Measurements from ENCODE around the gene IER3. TPM values are rescaled to one million over a fixed set of nuclear protein-coding genes. Genes with fewer than 3 reads are reported as not detected.

The IER3 gene
- 100 to 1,000 TPM; 295 to 310 TPM for total RNA-seq

- Mint-ChIP-seq H3K36me3 (peaks cover 55% of the 10 kb centered on the region), H3K27ac (peak within 1 kb of the TSS; percentile 98), H3K27me3 (peaks cover 8% of the 10 kb centered on the region), H3K4me1 (peaks cover 61% of the 10 kb centered on the region), H3K4me3 (peak within 1 kb of the TSS; percentile 100), H3K9me3 (peaks cover 2% of the 10 kb centered on the region)
- DNase-seq = peak; percentile 88
These were observed at the start of gene IER3 for GRCh38 chr6:30744054-30744805. IER3 (minus strand) TSS chr6:30744547; CDS start chr6:30744518, 29 bp downstream.

- Mint-ChIP-seq H3K27me3 (no peaks in the 10 kb centered on the region), H3K27ac (peak overlapping the region; percentile 90), H3K36me3 (peaks cover 16% of the 10 kb centered on the region), H3K9me3 (no peaks in the 10 kb centered on the region), H3K4me1 (peaks cover 59% of the 10 kb centered on the region), H3K4me3 (peak overlapping the region; percentile 58)
- DNase-seq = no peak
These were observed 49.3 kb upstream of the IER3 start for GRCh38 chr6:30793521-30794194.

- Mint-ChIP-seq H3K36me3 (peaks cover 17% of the 10 kb centered on the region), H3K27me3 (no peaks in the 10 kb centered on the region), H3K27ac (peak overlapping the region; percentile 80), H3K4me1 (peaks cover 66% of the 10 kb centered on the region), H3K9me3 (no peaks in the 10 kb centered on the region), H3K4me3 (no peak overlapping the region)
- DNase-seq = no peak
These were observed 48.4 kb upstream of the IER3 start for GRCh38 chr6:30792786-30793185.

GRCh38 chr6:30790724-30791383 is 46.5 kb upstream of the IER3 start:
- H3K4me1 Mint-ChIP-seq = peaks cover 77% of the 10 kb centered on the region
- H3K9me3 Mint-ChIP-seq = peaks cover 1% of the 10 kb centered on the region
- peaks cover 18% of the 10 kb centered on the region for H3K36me3 Mint-ChIP-seq
- peak overlapping the region; percentile 61 for H3K4me3 Mint-ChIP-seq
- no peaks in the 10 kb centered on the region for H3K27me3 Mint-ChIP-seq
- peak overlapping the region; percentile 75 for H3K27ac Mint-ChIP-seq
- no peak for DNase-seq

GRCh38 chr6:30789606-30790005 is 45.3 kb upstream of the IER3 start:
- DNase-seq = no peak
- Mint-ChIP-seq H3K9me3 (peaks cover 4% of the 10 kb centered on the region), H3K4me3 (peak overlapping the region; percentile 56), H3K27me3 (no peaks in the 10 kb centered on the region), H3K36me3 (peaks cover 22% of the 10 kb centered on the region), H3K4me1 (peaks cover 77% of the 10 kb centered on the region), H3K27ac (peak overlapping the region; percentile 95)

GRCh38 chr6:30787954-30788353 is 43.6 kb upstream of the IER3 start:
- Mint-ChIP-seq H3K27ac (peak overlapping the region; percentile 95), H3K36me3 (peaks cover 22% of the 10 kb centered on the region), H3K9me3 (peaks cover 4% of the 10 kb centered on the region), H3K4me3 (peak overlapping the region; percentile 53), H3K27me3 (no peaks in the 10 kb centered on the region), H3K4me1 (peaks cover 66% of the 10 kb centered on the region)
- DNase-seq = peak; percentile 66

- no peak for DNase-seq
- Mint-ChIP-seq H3K4me1 (peaks cover 63% of the 10 kb centered on the region), H3K9me3 (peaks cover 4% of the 10 kb centered on the region), H3K36me3 (peaks cover 4% of the 10 kb centered on the region), H3K27ac (peak overlapping the region; percentile 84), H3K4me3 (peak overlapping the region; percentile 66), H3K27me3 (no peaks in the 10 kb centered on the region)
These were observed 38.2 kb upstream of the IER3 start for GRCh38 chr6:30782425-30783014.

GRCh38 chr6:30781743-30782424 is 37.5 kb upstream of the IER3 start:
- Mint-ChIP-seq H3K27ac (peak overlapping the region; percentile 84), H3K4me1 (peaks cover 64% of the 10 kb centered on the region), H3K36me3 (peaks cover 4% of the 10 kb centered on the region), H3K9me3 (peaks cover 4% of the 10 kb centered on the region), H3K4me3 (peak overlapping the region; percentile 66), H3K27me3 (no peaks in the 10 kb centered on the region)
- DNase-seq = no peak

GRCh38 chr6:30781395-30781742 is 37.0 kb upstream of the IER3 start:
- H3K4me1 Mint-ChIP-seq = peaks cover 64% of the 10 kb centered on the region
- peak overlapping the region; percentile 84 for H3K27ac Mint-ChIP-seq

GRCh38 chr6:30780642-30780920 is 36.2 kb upstream of the IER3 start:
- DNase-seq = no peak
- Mint-ChIP-seq H3K27ac (peak overlapping the region; percentile 84), H3K4me1 (peaks cover 58% of the 10 kb centered on the region), H3K27me3 (no peaks in the 10 kb centered on the region), H3K9me3 (peaks cover 3% of the 10 kb centered on the region), H3K4me3 (no peak overlapping the region), H3K36me3 (peaks cover 4% of the 10 kb centered on the region)

More at GRCh38 chr6:30781395-30781742, 37.0 kb upstream of the IER3 start:
- no peak overlapping the region for H3K4me3 Mint-ChIP-seq
- H3K36me3 Mint-ChIP-seq = peaks cover 4% of the 10 kb centered on the region
- H3K27me3 Mint-ChIP-seq = no peaks in the 10 kb centered on the region
- peaks cover 3% of the 10 kb centered on the region for H3K9me3 Mint-ChIP-seq
- no peak for DNase-seq

GRCh38 chr6:30779850-30780641 is 35.7 kb upstream of the IER3 start:
- peaks cover 2% of the 10 kb centered on the region for H3K36me3 Mint-ChIP-seq
- DNase-seq = no peak
- peaks cover under 1% of the 10 kb centered on the region for H3K9me3 Mint-ChIP-seq
- no peaks in the 10 kb centered on the region for H3K27me3 Mint-ChIP-seq
- H3K27ac Mint-ChIP-seq = peak overlapping the region; percentile 84
- peaks cover 54% of the 10 kb centered on the region for H3K4me1 Mint-ChIP-seq
- no peak overlapping the region for H3K4me3 Mint-ChIP-seq

- Mint-ChIP-seq H3K27me3 (no peaks in the 10 kb centered on the region), H3K36me3 (no peaks in the 10 kb centered on the region), H3K4me3 (no peak overlapping the region), H3K9me3 (no peaks in the 10 kb centered on the region), H3K4me1 (peaks cover 60% of the 10 kb centered on the region), H3K27ac (peak overlapping the region; percentile 25)
- DNase-seq = no peak
These were observed 33.8 kb upstream of the IER3 start for GRCh38 chr6:30778001-30778635.

- Mint-ChIP-seq H3K9me3 (peaks cover 2% of the 10 kb centered on the region), H3K27me3 (no peaks in the 10 kb centered on the region), H3K4me3 (no peak overlapping the region), H3K36me3 (peaks cover 8% of the 10 kb centered on the region), H3K4me1 (peaks cover 64% of the 10 kb centered on the region), H3K27ac (no peak overlapping the region)
- no peak for DNase-seq
These were observed 32.8 kb upstream of the IER3 start for GRCh38 chr6:30777155-30777485.
